NCI-H187 treated with DMSO at 0.1 percent for 48 hours (cell line): ENCODE measurements around the gene ADRA2C.

Source experiments
- DNase-seq: peaks from one replicate; lab custom pipeline; 2025; lab: John Stamatoyannopoulos, UW

The ADRA2C gene

DNA sequence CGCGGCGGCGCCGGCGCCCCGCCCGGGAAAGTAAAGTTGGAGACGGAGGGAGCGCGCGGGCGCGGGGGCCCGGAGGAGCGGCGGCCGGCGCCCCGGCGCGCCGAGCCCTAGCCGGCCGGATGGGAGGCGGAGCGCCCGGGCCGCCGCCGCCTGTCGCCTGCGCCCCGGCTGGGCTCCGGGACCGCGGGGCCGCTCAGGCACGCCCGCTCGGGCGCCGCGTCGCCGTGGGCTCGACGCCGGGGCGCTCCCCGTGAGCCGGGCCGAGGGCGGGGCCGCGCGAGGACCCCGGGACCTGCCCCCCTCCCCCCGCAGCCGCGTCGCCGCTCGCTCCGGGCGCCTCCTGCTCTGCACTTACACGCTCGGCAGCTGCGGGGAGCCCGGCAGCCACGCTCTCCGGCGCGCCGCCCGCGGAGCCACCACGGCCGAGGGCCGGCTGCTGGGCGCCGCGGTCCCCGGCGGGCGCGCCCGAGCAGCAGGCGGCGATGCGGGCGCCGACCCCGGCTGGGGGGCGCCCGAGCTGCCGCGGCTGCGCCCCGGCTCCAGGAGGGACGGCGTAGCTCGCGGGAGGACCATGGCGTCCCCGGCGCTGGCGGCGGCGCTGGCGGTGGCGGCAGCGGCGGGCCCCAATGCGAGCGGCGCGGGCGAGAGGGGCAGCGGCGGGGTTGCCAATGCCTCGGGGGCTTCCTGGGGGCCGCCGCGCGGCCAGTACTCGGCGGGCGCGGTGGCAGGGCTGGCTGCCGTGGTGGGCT lies at the start of gene ADRA2C:
Gene ADRA2C (plus strand): TSS at position 350 of the 749 bp plus-strand sequence. CDS start 222 bp downstream, at position 572.
- no peak for DNase-seq

GRCh38 chr4:3716631-3717235 lies 49.5 kb upstream of the ADRA2C start:
- no peak for DNase-seq

DNA sequence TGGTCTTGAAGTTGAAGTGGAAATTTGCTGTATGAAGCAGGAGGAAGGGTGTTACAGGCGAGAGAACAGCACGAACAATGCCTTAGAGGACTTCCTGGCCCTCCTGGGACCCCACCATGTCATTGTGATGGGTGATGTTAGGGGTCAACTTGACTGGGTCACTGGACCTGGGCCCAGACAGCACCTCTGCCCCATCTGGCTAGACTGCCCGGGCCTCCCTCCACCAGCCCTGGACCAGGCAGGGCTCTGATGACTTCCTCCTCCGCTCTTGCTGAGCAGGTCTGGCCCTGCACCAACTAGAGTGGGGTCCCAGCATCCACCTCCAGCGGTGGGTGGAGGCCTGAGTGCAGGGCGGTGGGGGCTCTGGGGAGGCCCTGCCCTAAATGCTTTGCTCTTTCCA lies 48.9 kb upstream of the ADRA2C start:
- no peak for DNase-seq

GRCh38 chr4:3718462-3718861 lies 47.7 kb upstream of the ADRA2C start:
- DNase-seq, result no peak

DNA sequence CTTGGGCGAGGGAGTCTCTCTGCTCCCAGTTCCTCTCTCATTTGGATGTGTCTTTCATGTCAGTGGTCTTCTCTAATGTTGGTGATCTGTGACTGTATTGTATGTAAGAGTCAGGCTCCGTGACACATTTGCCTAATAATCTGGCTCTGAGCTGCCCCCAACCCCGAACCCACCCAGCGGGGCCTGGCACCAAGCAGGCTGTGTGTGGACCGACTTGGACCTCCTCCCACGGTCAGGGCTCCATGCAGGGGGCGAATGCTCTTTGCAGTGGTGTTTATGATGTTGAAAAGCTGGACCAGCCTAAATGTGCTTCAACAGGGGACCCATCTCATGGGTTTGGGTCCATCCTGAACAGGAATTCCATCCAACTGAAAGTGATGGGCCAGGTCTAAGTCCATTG lies 47.0 kb upstream of the ADRA2C start:
- no peak for DNase-seq

DNA sequence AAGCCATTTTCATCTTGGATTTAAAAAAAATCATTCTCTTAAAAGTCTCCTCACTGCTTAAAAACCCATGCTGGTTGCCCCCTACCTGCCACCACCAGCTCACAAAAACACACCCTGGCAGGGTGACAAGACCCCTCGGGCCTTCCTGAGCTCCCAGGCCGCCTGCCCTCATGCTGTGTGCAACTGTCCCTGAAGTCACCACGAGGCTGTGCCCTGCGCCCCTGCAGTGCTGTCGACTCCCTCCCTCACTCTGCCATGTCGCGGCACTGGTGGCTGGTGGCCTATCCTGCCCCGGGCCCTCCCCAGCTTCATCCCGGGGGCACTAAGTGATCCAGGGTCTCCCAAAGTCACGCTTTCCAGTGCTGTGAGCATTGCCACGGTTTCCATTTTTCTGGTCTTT lies 46.3 kb upstream of the ADRA2C start:
- DNase-seq, result no peak

DNA sequence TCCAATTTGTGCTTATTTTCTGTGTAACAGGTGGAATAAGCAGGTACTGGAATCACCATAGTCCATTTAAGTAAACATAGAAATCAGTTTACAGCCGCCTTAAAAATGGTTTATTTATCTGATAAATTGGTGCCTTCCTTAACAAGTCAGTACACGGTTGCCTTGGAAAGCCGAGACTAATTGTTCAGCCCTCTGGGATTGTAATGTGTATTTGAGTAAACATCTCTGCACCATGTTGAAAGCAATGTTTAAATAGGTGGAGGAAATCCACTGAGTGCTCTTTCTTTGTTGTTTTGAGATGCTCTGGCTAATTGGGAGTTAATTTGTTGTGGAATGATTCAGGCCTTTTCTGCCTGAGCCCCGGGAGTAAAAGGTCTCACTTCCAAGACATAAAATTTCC lies 45.7 kb upstream of the ADRA2C start:
- no peak for DNase-seq

DNA sequence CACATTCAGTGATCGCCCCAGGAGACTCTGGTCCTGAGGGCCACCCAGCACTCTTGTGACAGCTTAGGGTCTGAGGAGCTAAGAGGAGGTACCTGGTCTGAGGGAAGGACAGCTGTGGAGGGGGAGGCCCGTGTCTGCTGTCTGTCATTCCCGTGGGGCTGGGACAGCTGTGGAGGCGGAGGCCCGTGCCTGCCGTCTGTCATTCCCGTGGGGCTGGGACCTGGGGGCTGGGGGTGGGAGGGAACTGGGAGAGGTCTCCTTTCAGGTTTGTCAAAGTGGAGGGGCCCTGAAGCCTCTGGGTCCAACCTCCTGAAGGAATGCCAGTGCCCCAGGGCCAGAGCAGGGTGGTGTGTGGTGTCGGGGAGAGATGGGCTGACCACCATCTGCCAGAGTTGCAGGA lies 45.0 kb upstream of the ADRA2C start:
- no peak for DNase-seq

DNA sequence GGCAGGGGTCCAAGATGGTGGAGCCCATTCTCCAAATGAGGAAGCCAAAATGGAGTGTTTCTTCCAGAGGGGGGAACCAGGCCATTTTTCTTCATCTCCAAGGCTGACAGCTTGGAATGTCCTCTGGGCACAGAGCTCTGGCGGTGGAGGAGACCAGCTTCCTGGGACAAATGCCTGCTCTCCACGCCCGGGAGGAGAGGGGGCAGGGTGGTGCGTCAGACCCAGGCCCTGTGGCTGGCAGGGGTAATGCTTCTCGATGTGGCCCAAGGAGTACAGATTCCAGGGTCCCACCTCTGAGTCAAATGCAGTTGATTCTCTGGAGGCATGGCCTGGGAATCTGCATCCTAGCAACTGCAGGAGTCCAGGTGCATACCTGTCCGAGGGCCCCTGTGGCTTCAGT lies 44.6 kb upstream of the ADRA2C start:
- no peak for DNase-seq

DNA sequence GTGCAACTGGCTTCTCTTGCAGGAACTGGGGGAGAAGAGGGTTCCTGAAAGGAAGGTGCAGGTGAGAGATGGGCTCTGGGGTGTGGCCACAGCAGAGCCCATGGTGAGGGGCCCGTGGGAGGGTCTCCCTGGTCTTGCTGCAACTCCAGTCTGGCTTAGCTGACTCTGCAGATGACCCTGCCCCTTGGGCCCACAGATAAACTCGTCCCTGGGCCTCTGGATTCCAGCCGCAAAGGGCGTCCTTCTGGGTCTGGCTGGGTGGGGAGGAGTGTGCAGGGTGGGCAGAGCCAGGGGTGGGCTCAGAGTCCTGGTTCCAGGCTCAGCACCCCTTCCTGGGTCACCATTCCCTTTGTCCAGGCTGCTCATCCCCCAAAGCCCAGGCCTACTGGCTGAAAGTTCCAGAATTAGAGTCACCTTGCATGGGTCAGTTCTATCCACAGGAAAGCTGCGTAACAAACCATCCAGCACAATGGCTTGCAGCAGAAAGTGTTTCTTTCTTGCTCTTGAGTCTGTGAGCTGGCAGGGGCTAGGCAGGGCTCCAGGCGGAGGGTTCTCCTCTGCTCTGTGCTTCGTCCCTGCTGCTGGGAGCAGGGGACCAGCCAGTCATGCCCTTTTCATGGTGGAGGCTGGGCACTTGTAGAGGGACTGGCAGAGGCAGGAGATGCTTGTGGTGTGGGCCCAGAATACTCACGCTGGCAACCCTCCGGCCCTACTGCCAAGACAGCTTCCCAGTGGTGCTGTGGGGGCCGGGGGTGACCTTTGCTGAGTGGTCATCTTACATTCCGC lies 43.5 kb upstream of the ADRA2C start:
- no peak for DNase-seq

DNA sequence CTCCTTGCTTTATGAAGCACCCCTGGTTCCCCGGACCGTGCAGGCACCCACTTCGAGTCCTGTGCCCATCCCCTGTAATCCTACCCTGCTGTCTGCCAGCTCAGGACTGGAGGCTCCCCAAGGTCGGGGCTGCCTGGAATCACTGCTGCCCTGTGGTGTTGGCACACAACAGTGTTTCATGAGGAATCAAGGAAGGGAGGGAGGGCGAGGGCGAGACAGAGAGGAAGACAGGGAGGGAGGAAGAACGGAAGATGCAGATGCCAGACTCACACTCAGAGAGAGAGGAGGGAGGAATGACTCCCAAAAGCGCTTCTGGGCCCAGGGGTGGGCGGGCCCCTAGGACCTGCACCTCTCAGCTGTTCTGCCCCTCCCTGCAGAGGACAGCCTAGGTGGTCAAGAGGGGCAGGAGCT lies 42.9 kb upstream of the ADRA2C start:
- DNase-seq, result no peak

- DNase-seq, result no peak
Measured at GRCh38 chr4:3724319-3725231, 41.6 kb upstream of the ADRA2C start.

- DNase-seq, result no peak
Measured at GRCh38 chr4:3725936-3726870, 40.0 kb upstream of the ADRA2C start.

- no peak for DNase-seq
Measured at GRCh38 chr4:3727847-3728469, 38.2 kb upstream of the ADRA2C start.

DNA sequence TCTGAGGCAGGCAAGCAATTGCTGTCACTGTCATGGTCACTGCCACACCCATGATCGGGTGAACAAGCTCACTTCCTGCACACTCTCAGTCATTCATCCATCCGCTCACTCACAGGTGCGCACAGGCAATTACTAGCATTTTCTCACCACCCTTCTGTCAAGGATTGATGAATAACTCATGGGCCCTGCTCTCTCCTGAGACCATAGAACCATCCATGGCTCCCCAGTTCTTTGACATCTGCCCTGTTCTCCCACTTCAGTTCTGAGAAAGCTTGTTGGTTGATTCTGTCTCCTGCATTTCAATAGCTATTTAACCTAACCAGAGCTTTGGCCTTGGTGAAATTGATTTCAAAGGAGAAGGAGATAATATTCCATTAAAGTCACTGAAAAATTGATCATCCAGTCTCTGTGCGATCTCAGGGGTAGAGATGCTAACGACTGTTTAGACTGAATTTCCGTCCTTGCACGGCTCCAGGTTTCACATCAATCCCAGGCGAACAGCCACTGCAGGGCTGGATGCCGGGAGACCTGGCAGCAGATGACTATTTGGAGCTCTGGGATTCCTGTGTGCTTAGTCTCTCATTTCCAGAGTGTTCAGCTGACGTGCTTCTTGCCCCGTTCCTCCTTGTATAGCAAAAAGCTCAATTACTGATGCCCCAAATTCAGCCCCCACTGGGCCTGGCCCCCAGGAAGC lies 36.9 kb upstream of the ADRA2C start:
- DNase-seq, result no peak

DNA sequence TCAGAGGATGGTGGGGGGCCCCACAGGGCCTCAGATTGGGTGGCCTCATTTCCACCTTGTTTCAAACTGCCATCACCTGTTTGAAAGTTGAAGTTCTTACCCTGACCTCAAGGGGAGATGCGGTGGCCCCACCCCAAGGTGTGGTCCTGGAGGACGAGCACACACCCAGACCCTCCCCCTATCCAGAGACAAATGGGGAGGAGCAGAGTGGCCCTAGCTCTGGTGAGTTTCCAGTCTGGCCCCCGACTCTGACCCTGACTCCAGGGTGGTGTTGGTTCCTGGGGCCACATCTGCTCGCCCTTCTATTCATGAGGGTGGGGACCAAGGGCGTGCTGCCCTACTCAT lies 36.3 kb upstream of the ADRA2C start:
- no peak for DNase-seq

DNA sequence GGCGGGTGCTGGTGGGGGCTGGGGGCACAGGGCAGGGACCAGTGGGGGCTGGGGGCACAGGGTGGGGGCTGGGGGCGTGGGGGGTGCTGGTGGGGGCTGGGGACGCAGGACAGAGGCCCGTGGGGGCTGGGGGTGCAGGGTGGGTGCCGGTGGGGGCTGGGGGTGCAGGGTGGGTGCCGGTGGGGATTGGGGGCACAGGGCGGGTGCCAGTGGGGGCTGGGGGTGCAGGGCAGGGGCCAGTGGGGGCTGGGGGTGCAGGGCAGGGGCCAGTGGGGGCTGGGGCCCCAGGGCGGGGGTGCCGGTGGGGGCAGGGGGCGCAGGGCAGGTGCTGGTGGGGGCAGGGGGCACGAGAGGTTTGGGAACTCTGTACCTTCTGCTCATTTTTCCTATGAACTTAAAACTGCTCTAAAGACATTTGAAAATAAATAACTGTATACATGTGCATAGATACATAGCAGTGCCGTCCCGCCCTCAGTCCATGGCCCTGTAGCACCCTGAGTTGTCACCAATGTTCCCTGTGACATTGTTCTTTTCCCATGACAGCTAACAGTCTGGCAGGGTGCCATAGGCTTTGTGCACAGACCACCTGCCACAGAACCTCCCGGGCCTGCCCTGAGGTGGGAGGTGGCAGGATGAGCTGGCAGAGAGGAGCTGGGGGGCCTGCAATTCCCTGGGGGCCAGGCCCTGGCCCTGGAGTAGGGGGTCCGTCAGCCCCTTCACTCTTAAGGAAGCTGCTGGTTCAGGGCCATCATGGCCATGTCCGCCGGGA lies 35.6 kb upstream of the ADRA2C start:
- DNase-seq, result no peak

DNA sequence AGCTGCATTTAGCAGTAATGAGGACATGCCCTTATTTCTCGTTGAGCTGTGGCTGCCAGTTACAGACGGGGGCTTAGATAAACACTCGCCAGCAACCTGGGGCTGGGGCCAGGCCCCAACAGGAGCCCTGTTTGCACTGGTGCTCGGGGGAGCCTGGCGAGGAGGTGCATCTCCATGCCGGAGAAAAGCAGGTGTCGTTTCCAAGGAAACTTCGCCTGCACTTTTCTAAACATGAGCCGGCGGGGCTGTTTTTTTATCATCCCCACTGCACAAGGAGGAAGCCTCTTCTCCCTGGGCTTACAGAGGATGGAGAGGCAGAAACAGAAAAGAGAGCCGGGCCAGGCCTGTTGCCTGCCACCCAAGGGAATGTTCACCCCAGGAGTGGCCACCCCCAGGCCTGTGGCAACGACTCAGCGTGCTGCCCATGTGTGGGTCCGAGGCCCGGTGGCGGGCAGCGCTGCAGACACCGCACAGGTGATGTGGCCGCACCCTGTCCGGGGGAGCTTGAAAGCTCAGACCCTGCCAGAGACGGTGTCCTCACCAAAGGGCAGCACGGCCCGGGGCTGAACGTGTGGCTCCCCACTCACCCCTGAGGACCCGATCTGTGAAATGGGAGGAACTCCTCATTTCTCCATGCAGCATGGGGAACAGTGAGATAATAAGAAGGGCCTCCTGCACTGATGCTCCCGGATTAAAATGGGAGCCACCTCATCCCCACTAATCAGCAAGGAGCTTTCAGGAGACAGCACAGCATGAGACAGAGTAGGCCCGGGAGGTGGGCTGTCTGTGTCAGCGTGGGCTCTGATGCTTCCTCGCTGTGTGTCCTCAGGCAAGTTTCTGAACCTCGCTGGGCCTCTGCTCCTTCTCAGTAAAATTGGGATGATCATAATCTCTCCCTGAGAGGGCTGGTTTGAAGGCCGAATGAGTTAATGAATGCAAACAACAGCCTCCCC lies 33.8 kb upstream of the ADRA2C start:
- no peak for DNase-seq
